ENCODE results near the gene ZNF26.

DNA sequence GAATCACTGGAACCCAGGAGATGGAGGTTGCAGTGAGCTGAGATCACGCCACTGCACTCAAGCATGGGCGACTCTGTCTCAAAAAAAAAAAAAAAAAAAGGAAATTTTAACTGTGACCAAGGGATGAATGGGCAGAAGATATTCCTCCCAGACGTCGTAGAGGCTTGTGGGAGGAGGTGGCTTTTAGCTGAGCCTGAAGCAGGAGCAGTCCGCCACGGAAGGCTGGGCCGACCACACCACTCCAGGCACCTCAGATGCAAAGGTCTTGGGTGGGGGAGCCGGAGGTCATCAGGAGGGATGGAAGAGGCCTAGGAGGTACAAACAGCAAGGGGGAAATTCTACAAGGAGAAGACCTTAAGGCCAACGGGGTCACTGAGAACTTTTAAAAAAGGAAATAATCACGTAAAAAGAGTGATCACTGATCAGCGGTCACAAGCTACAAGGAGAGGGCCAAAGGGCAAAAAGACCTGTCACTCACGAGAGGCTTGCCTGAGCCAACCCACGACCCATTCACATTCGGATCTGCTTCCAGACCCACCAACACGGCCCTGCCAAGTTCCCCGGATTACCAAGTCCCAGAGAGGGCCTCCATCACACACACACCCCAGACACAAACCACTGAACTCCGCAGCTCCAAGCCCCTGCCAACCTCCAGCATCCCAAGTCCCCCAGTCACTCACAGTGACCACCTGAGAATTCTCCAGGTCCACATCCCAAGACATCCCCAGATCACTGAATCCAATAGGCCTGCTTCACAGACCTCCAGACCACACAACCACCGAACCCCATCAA lies 33.6 kb upstream of the ZNF26 start:
- TF ChIP-seq, protein P1, sequence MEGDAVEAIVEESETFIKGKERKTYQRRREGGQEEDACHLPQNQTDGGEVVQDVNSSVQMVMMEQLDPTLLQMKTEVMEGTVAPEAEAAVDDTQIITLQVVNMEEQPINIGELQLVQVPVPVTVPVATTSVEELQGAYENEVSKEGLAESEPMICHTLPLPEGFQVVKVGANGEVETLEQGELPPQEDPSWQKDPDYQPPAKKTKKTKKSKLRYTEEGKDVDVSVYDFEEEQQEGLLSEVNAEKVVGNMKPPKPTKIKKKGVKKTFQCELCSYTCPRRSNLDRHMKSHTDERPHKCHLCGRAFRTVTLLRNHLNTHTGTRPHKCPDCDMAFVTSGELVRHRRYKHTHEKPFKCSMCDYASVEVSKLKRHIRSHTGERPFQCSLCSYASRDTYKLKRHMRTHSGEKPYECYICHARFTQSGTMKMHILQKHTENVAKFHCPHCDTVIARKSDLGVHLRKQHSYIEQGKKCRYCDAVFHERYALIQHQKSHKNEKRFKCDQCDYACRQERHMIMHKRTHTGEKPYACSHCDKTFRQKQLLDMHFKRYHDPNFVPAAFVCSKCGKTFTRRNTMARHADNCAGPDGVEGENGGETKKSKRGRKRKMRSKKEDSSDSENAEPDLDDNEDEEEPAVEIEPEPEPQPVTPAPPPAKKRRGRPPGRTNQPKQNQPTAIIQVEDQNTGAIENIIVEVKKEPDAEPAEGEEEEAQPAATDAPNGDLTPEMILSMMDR (IDR thresholded peaks at IDR 0.05) = no peak
- TF ChIP-seq POLR2AphosphoS5 (IDR thresholded peaks at IDR 0.05) (no peak), POLR2A (IDR thresholded peaks at IDR 0.05) (no peak)

Data from sigmoid colon (tissue), 4 donors.